ENCODE results near the gene TIMP3. TPM values are rescaled to one million over a fixed set of nuclear protein-coding genes. Genes with fewer than 3 reads are reported as not detected.

Gene TIMP3
- total RNA-seq, 1 donor from 2014 or later = 15.2 TPM

GRCh38 chr22:32897400-32897799, 95.9 kb downstream of the TIMP3 start:
- no peaks in the 10 kb centered on the region for H3K36me3 Mint-ChIP-seq (ENCODE audit: unreplicated experiment)

GRCh38 chr22:32900886-32901635, 99.6 kb downstream of the TIMP3 start:
- Mint-ChIP-seq H3K27me3 (ENCODE audit: unreplicated experiment) (no peaks in the 10 kb centered on the region), H3K9me3 (ENCODE audit: unreplicated experiment) (no peaks in the 10 kb centered on the region), H3K27ac (ENCODE audit: unreplicated experiment) (no peak overlapping the region), H3K36me3 (ENCODE audit: unreplicated experiment) (no peaks in the 10 kb centered on the region), H3K4me1 (ENCODE audit: low read depth, unreplicated experiment) (peaks cover under 1% of the 10 kb centered on the region), H3K4me3 (ENCODE audit: unreplicated experiment) (no peak overlapping the region)
- TF ChIP-seq CTCF (IDR thresholded peaks at IDR 0.05; ENCODE audit: partially characterized antibody, unreplicated experiment) = no peak
- DNase-seq = no peak

More at GRCh38 chr22:32897400-32897799, 95.9 kb downstream of the TIMP3 start:
- Mint-ChIP-seq H3K27me3 (ENCODE audit: unreplicated experiment) (no peaks in the 10 kb centered on the region), H3K4me3 (ENCODE audit: unreplicated experiment) (no peak overlapping the region), H3K9me3 (ENCODE audit: unreplicated experiment) (no peaks in the 10 kb centered on the region), H3K27ac (ENCODE audit: unreplicated experiment) (no peak overlapping the region), H3K4me1 (ENCODE audit: low read depth, unreplicated experiment) (no peaks in the 10 kb centered on the region)
- no peak for DNase-seq
- no peak for TF ChIP-seq CTCF (IDR thresholded peaks at IDR 0.05; ENCODE audit: partially characterized antibody, unreplicated experiment)

DNA sequence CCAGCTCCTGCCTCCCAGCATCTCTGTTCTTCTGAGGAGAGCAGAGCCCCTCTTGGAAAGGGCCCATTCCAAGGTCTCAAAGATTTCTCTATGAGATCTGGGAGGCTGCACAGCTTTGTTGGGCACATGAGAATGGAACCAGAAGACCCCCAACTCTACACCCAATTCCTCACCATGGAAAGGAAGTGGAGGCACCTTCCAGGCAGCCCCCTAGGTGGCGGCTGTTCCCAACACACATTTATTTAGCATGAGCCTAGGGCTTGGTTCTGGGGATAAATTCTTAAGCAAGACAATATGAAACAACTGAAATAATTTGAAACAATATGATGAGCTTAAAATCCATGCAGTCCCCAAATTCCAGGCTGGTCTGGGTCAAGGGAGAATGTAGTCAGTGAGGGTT, 100.4 kb downstream of the TIMP3 start:
- Mint-ChIP-seq H3K27me3 (ENCODE audit: unreplicated experiment) (no peaks in the 10 kb centered on the region), H3K36me3 (ENCODE audit: unreplicated experiment) (no peaks in the 10 kb centered on the region), H3K4me1 (ENCODE audit: low read depth, unreplicated experiment) (peaks cover 2% of the 10 kb centered on the region), H3K4me3 (ENCODE audit: unreplicated experiment) (no peak overlapping the region), H3K9me3 (ENCODE audit: unreplicated experiment) (no peaks in the 10 kb centered on the region), H3K27ac (ENCODE audit: unreplicated experiment) (no peak overlapping the region)
- no peak for DNase-seq
- TF ChIP-seq CTCF (IDR thresholded peaks at IDR 0.05; ENCODE audit: partially characterized antibody, unreplicated experiment) = no peak

DNA sequence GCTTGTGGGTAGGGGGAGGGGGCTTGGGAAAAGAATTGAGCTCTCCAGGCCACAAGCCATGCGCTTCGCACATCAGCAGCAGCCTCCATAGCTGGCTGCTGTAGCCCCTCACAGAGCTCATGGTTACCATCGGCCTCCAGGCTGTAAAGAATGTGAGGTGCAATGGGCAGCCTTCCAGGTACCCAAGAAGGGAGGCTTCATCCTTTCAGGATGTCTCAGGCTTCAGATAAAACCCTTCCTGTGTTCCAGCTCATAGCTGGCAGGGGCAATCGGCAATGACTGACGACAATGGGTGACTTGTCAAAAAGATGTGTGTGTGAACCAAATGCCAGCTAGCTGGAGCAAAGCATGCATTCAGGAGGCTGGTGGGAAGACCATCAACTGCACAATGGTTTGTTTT, 102.0 kb downstream of the TIMP3 start:
- H3K36me3 Mint-ChIP-seq (ENCODE audit: unreplicated experiment) = no peaks in the 10 kb centered on the region
- H3K9me3 Mint-ChIP-seq (ENCODE audit: unreplicated experiment) = no peaks in the 10 kb centered on the region
- no peak overlapping the region for H3K27ac Mint-ChIP-seq (ENCODE audit: unreplicated experiment)
- no peaks in the 10 kb centered on the region for H3K27me3 Mint-ChIP-seq (ENCODE audit: unreplicated experiment)
- no peak overlapping the region for H3K4me3 Mint-ChIP-seq (ENCODE audit: unreplicated experiment)
- H3K4me1 Mint-ChIP-seq (ENCODE audit: low read depth, unreplicated experiment) = peaks cover 2% of the 10 kb centered on the region
- no peak for TF ChIP-seq CTCF (IDR thresholded peaks at IDR 0.05; ENCODE audit: partially characterized antibody, unreplicated experiment)
- DNase-seq = no peak

DNA sequence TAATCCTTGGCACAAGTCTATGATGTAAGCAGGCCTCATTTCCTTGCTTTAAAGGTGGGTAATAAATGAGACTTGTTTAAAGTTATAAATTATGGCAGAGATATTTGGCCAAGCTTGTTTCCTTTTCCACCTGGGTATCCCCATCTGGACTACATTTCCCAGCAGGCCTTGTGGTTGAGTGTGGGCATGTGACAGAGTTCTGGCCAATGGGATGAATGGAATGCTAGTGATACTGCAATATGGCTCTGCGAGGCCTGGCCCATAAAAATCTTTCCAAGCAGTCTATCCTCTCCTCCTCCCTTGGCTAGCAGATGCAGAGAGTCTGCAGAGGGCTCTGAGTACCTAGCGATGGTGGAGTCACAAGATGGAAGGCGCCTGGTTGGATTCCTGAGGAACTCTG, 102.5 kb downstream of the TIMP3 start:
- DNase-seq = peak; percentile 33
- H3K27ac Mint-ChIP-seq (ENCODE audit: unreplicated experiment) = no peak overlapping the region
- no peak for TF ChIP-seq CTCF (IDR thresholded peaks at IDR 0.05; ENCODE audit: partially characterized antibody, unreplicated experiment)

More for the DNA sequence above, 102.5 kb downstream of the TIMP3 start:
- Mint-ChIP-seq H3K27me3 (ENCODE audit: unreplicated experiment) (no peaks in the 10 kb centered on the region), H3K4me1 (ENCODE audit: low read depth, unreplicated experiment) (peaks cover 2% of the 10 kb centered on the region), H3K9me3 (ENCODE audit: unreplicated experiment) (no peaks in the 10 kb centered on the region), H3K4me3 (ENCODE audit: unreplicated experiment) (no peak overlapping the region), H3K36me3 (ENCODE audit: unreplicated experiment) (no peaks in the 10 kb centered on the region)

Data from glutamatergic neuron (in vitro differentiated cells).